GM12878 (cell line): ENCODE measurements around the gene FOXD2. TPM values are rescaled to one million over a fixed set of nuclear protein-coding genes. Genes with fewer than 3 reads are reported as not detected.

Source experiments
- ATAC-seq: fragments of 200-7000 bp; cut with Tn5 transposase; 3 replicates; pipeline ENCODE4 v1.9.1; 2020; ENCODE audit warnings: mild to moderate bottlenecking, moderate library complexity
- BruUV-seq: library from RNA; stranded (reverse); fragments of 400-500 nt; replicated peaks from 2 replicates; lab custom pipeline; 2021; lab: Mats Ljungman, UMichigan
- CTCF ChIA-PET: fragments of 300-600 bp; sonication (Branson Sonifier 250); formaldehyde crosslinking; extraction: SDS; loops from one replicate; lab custom pipeline; 2021; ENCODE audit warnings: inconsistent platforms; lab: Yijun Ruan, JAX
- POLR2A ChIA-PET: fragments of 350-600 bp; formaldehyde crosslinking; extraction: SDS; loops from one replicate; lab custom pipeline; 2021; ENCODE audit warnings: inconsistent platforms; lab: Charles Lee
- RAD21 ChIA-PET: fragments of 300-600 bp; sonication (Branson Sonifier 250); formaldehyde crosslinking; loops from one replicate; lab custom pipeline; 2023; ENCODE audit warnings: antibody characterized with exemption; ENCODE audit not compliant: unreplicated experiment; lab: Charles Lee
- SMC1A ChIA-PET: fragments of 300-600 bp; sonication (Branson Sonifier 250); formaldehyde crosslinking; loops from one replicate; lab custom pipeline; 2023; ENCODE audit not compliant: unreplicated experiment, uncharacterized antibody; lab: Charles Lee
- DNase-seq: peaks from one replicate; pipeline ENCODE4 v3.0.0-alpha.2; 2011; ENCODE audit warnings: low read depth, low spot score
- FAIRE-seq: peaks from 3 replicates; lab custom pipeline; 2011; peaks lifted over from hg19 to GRCh38; lab: Jason Lieb, UNC
- H2AFZ ChIP-seq: 2 replicates; pipeline ENCODE4 v1.6.0; 2011; ENCODE audit warnings: low read depth, low read length, control low read depth; ENCODE audit not compliant: control insufficient read depth
- H3K27ac ChIP-seq: 2 replicates; pipeline ENCODE4 v1.5.1; 2011; ENCODE audit warnings: control low read depth; ENCODE audit not compliant: control insufficient read depth, insufficient read depth
- H3K27me3 ChIP-seq, 2 experiments: replicated peaks in 1 of 2; 2 replicates each; pipeline versions ENCODE4 v1.6.0 to v1.6.1; 2011; ENCODE audit warnings: low read length in 1 of 2; ENCODE audit not compliant: control insufficient read depth in 2 of 2, insufficient read depth in 2 of 2
- H3K36me3 ChIP-seq, 2 experiments: 2 replicates each; pipeline ENCODE4 v1.5.1; 2011; ENCODE audit warnings: low read length in 1 of 2; ENCODE audit not compliant: control insufficient read depth in 2 of 2, insufficient read depth in 2 of 2
- H3K4me1 ChIP-seq: 2 replicates; pipeline ENCODE4 v1.6.1; 2011; ENCODE audit warnings: mild to moderate bottlenecking, low read length, moderate library complexity, mixed read lengths; ENCODE audit not compliant: control insufficient read depth, insufficient read depth
- H3K4me2 ChIP-seq: 2 replicates; pipeline ENCODE4 v1.6.0; 2011; ENCODE audit warnings: control low read depth; ENCODE audit not compliant: control insufficient read depth, insufficient read depth
- H3K4me3 ChIP-seq: fragments of 200-600 bp; sonication (generic); 2 replicates; pipeline ENCODE4 v1.5.1; 2016
- H3K79me2 ChIP-seq: 2 replicates; pipeline ENCODE4 v1.6.0; 2011; ENCODE audit warnings: low read length; ENCODE audit not compliant: control insufficient read depth, insufficient read depth
- H3K9ac ChIP-seq: 2 replicates; pipeline ENCODE4 v1.8.0; 2011; ENCODE audit warnings: low read length, control low read depth, mixed read lengths; ENCODE audit not compliant: control insufficient read depth, insufficient read depth
- H3K9me3 ChIP-seq: replicated peaks from 3 replicates; pipeline ENCODE4 v1.5.1; 2011; ENCODE audit warnings: mild to moderate bottlenecking, low read length; ENCODE audit not compliant: control insufficient read depth, insufficient read depth
- H4K20me1 ChIP-seq: 2 replicates; pipeline ENCODE4 v1.6.0; 2011; ENCODE audit not compliant: control insufficient read depth, insufficient read depth
- CBX3 ChIP-seq: fragments of 200-600 bp; sonication (generic); IDR thresholded peaks from 2 replicates; pipeline ENCODE4 v1.6.1; 2016; ENCODE audit warnings: low read depth, borderline replicate concordance
- IRF4 ChIP-seq: IDR thresholded peaks from 2 replicates; pipeline ENCODE4 v1.6.1; 2011; ENCODE audit warnings: low read depth, low read length
- MEF2B ChIP-seq: fragments of 450-650 bp; IDR thresholded peaks from 2 replicates; pipeline ENCODE4 v1.6.1; 2018; ENCODE audit warnings: mild to moderate bottlenecking, moderate library complexity; ENCODE audit not compliant: partially characterized antibody, poor library complexity, severe bottlenecking
- MYC ChIP-seq: IDR thresholded peaks from 2 replicates; pipeline ENCODE4 v1.6.1; 2011; ENCODE audit warnings: mild to moderate bottlenecking, low read length, moderate library complexity, inconsistent platforms; ENCODE audit not compliant: insufficient read depth, insufficient replicate concordance, insufficient read length, severe bottlenecking
- NR2F1 ChIP-seq: fragments of 450-650 bp; conservative IDR thresholded peaks from 2 replicates; pipeline ENCODE4 v1.6.1; 2017; ENCODE audit warnings: mild to moderate bottlenecking
- RB1 ChIP-seq: fragments of 450-650 bp; formaldehyde crosslinking; IDR thresholded peaks from 2 replicates; pipeline ENCODE4 v1.6.1; 2017; ENCODE audit warnings: mild to moderate bottlenecking, borderline replicate concordance
- TCF7 ChIP-seq: IDR thresholded peaks from 2 replicates; pipeline ENCODE4 v1.6.1; 2014; ENCODE audit warnings: antibody characterized with exemption, borderline replicate concordance
- ZNF24 ChIP-seq: fragments of 450-650 bp; IDR thresholded peaks from 2 replicates; pipeline ENCODE4 v1.6.1; 2017; ENCODE audit warnings: antibody characterized with exemption, mild to moderate bottlenecking
- WGBS: methylation state at CpG from one replicate; pipeline ENCODE4 v1.1.6; 2016; ENCODE audit warnings: low lambda C conversion rate; ENCODE audit not compliant: insufficient replicate concordance, insufficient coverage; ENCODE audit errors: missing lambda C conversion rate; 5-methylcytosine and 5-hydroxymethylcytosine counted together
- in situ Hi-C: fragments of 300-500 bp; cut with MboI; formaldehyde crosslinking; loops from 9 replicates; pipeline ENCODE4 v1.14.3; 2018; ENCODE audit warnings: mixed read lengths
- intact Hi-C: fragments of 100-400 bp; cut with micrococcal nuclease; formaldehyde crosslinking; loops from one replicate; pipeline ENCODE4 v1.14.2; 2022; ENCODE audit not compliant: unreplicated experiment
- polyA plus RNA-seq, 11 experiments: library from polyadenylated mRNA; depleted of rRNA in 4 of 11; unstranded in 6 of 11; stranded (reverse) in 5 of 11; fragments of >200 nt; fragmentation: Nextera tagmentation in 4 of 11; fragmentation: Illumina TruSeq in 1 of 11; extraction: Ambion mirVana in 4 of 11; extraction: Trizol in 1 of 11; gene quantifications; 1 replicate in 1 of 11; 2 replicates in 10 of 11; pipeline versions ENCODE4 v1.2.1 to v1.2.3, GENCODE V29; 2011 to 2016; ENCODE audit warnings: inconsistent platforms in 2 of 11, missing spikeins in 2 of 11, low read depth in 1 of 11
- total RNA-seq, 4 experiments: library from RNA; depleted of rRNA in 3 of 4; stranded (reverse); fragments of >200 nt in 3 of 4; fragmentation: Illumina TruSeq in 1 of 4; extraction: Trizol in 1 of 4; gene quantifications; 2 replicates each; pipeline versions ENCODE4 v1.2.1 to v1.2.3, GENCODE V29; 2013 to 2021
- TF ChIP-seq, protein P1 (sequence below): IDR thresholded peaks from 2 replicates; pipeline ENCODE4 v1.6.1; 2012; ENCODE audit warnings: low read depth, low read length, improper control_type of control experiment
- TF ChIP-seq, protein P2 (sequence below): fragments of 450-650 bp; IDR thresholded peaks from 2 replicates; pipeline ENCODE4 v1.6.1; 2016; ENCODE audit warnings: mild to moderate bottlenecking, moderate library complexity, borderline replicate concordance
- TF ChIP-seq, protein P3 (sequence below): IDR thresholded peaks from 2 replicates; pipeline ENCODE4 v1.6.1; 2012; ENCODE audit warnings: low read length, inconsistent platforms
- TF ChIP-seq, protein P4 (sequence below): IDR thresholded peaks from 2 replicates; pipeline ENCODE4 v1.6.1; 2011; ENCODE audit warnings: borderline replicate concordance, low read depth, mild to moderate bottlenecking, moderate library complexity, mixed read lengths, low read length; ENCODE audit not compliant: insufficient read depth; ENCODE audit errors: extremely low read length
- TF ChIP-seq, protein P5 (sequence below): fragments of 450-650 bp; conservative IDR thresholded peaks from 2 replicates; pipeline ENCODE4 v1.6.1; 2017; ENCODE audit warnings: mild to moderate bottlenecking, moderate library complexity

Gene FOXD2
- total and polyA plus RNA-seq, 10 of the 15 experiments (the other 5 are each of a cell fraction or from before 2014, with no cell fraction given) = under 0.01 to 0.27 (median 0.04) TPM; not detected in 1

DNA sequence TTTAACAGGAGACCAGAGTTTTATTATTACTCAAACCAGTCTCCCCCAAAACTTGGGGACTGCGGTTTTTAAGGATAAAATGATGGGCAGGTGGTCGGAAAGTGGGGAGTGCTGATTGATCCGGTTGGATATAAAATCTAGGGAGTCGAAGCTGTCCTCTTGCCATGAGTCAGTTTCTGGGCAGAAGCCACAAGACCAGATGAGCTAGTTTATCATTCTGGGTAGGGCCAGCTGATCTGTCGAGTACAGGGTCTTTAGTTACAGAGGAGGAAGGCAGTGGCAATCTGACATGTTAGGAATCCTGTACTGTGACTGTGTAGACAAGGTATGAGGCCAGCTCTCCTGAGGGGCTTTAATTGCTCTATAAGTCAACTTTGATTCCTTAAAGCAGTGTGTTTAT, 44.7 kb upstream of the FOXD2 start:
- Histone ChIP-seq H2AFZ (no peak overlapping the region), H3K36me3 (no peaks in the 10 kb centered on the region), H3K27ac (no peak overlapping the region), H3K79me2 (no peaks in the 10 kb centered on the region), H3K9me3 (no peaks in the 10 kb centered on the region), H3K9ac (no peak overlapping the region), H3K4me1 (no peaks in the 10 kb centered on the region), H4K20me1 (no peaks in the 10 kb centered on the region), H3K27me3 (no peaks in the 10 kb centered on the region), H3K4me2 (no peak overlapping the region), H3K4me3 (no peak overlapping the region)
- CTCF ChIA-PET = interaction anchor here (1.0 to 2.3 kb wide), 3 partner anchors 30 to 960 kb away, joined by 3 to 7 read pairs (median 4); no protein-coding TSS in a partner anchor
- WGBS = 37% methylated on average over 5 of the region's 5 CpGs
- SMC1A ChIA-PET = interaction anchor here (0.7 kb wide), 1 partner anchor 1086 kb away, joined by 3 read pairs; no protein-coding TSS in a partner anchor
- in situ Hi-C loops = no loop called here
- no peak for ATAC-seq
- POLR2A ChIA-PET = no interaction called here
- no peak for DNase-seq
- TF ChIP-seq TCF7 (no peak), MEF2B (no peak), CBX3 (no peak), IRF4 (no peak), NR2F1 (no peak), MYC (no peak), RB1 (no peak), ZNF24 (no peak)
- TF ChIP-seq, protein P1, sequence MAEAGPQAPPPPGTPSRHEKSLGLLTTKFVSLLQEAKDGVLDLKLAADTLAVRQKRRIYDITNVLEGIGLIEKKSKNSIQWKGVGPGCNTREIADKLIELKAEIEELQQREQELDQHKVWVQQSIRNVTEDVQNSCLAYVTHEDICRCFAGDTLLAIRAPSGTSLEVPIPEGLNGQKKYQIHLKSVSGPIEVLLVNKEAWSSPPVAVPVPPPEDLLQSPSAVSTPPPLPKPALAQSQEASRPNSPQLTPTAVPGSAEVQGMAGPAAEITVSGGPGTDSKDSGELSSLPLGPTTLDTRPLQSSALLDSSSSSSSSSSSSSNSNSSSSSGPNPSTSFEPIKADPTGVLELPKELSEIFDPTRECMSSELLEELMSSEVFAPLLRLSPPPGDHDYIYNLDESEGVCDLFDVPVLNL = no peak
- TF ChIP-seq, protein P2, sequence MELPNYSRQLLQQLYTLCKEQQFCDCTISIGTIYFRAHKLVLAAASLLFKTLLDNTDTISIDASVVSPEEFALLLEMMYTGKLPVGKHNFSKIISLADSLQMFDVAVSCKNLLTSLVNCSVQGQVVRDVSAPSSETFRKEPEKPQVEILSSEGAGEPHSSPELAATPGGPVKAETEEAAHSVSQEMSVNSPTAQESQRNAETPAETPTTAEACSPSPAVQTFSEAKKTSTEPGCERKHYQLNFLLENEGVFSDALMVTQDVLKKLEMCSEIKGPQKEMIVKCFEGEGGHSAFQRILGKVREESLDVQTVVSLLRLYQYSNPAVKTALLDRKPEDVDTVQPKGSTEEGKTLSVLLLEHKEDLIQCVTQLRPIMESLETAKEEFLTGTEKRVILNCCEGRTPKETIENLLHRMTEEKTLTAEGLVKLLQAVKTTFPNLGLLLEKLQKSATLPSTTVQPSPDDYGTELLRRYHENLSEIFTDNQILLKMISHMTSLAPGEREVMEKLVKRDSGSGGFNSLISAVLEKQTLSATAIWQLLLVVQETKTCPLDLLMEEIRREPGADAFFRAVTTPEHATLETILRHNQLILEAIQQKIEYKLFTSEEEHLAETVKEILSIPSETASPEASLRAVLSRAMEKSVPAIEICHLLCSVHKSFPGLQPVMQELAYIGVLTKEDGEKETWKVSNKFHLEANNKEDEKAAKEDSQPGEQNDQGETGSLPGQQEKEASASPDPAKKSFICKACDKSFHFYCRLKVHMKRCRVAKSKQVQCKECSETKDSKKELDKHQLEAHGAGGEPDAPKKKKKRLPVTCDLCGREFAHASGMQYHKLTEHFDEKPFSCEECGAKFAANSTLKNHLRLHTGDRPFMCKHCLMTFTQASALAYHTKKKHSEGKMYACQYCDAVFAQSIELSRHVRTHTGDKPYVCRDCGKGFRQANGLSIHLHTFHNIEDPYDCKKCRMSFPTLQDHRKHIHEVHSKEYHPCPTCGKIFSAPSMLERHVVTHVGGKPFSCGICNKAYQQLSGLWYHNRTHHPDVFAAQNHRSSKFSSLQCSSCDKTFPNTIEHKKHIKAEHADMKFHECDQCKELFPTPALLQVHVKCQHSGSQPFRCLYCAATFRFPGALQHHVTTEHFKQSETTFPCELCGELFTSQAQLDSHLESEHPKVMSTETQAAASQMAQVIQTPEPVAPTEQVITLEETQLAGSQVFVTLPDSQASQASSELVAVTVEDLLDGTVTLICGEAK = no peak
- TF ChIP-seq, protein P3, sequence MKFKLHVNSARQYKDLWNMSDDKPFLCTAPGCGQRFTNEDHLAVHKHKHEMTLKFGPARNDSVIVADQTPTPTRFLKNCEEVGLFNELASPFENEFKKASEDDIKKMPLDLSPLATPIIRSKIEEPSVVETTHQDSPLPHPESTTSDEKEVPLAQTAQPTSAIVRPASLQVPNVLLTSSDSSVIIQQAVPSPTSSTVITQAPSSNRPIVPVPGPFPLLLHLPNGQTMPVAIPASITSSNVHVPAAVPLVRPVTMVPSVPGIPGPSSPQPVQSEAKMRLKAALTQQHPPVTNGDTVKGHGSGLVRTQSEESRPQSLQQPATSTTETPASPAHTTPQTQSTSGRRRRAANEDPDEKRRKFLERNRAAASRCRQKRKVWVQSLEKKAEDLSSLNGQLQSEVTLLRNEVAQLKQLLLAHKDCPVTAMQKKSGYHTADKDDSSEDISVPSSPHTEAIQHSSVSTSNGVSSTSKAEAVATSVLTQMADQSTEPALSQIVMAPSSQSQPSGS = no peak
- TF ChIP-seq, protein P4, sequence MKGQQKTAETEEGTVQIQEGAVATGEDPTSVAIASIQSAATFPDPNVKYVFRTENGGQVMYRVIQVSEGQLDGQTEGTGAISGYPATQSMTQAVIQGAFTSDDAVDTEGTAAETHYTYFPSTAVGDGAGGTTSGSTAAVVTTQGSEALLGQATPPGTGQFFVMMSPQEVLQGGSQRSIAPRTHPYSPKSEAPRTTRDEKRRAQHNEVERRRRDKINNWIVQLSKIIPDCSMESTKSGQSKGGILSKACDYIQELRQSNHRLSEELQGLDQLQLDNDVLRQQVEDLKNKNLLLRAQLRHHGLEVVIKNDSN = no peak
- TF ChIP-seq, protein P5, sequence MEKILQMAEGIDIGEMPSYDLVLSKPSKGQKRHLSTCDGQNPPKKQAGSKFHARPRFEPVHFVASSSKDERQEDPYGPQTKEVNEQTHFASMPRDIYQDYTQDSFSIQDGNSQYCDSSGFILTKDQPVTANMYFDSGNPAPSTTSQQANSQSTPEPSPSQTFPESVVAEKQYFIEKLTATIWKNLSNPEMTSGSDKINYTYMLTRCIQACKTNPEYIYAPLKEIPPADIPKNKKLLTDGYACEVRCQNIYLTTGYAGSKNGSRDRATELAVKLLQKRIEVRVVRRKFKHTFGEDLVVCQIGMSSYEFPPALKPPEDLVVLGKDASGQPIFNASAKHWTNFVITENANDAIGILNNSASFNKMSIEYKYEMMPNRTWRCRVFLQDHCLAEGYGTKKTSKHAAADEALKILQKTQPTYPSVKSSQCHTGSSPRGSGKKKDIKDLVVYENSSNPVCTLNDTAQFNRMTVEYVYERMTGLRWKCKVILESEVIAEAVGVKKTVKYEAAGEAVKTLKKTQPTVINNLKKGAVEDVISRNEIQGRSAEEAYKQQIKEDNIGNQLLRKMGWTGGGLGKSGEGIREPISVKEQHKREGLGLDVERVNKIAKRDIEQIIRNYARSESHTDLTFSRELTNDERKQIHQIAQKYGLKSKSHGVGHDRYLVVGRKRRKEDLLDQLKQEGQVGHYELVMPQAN = no peak
- intact Hi-C loops = no loop called here
- RAD21 ChIA-PET = no interaction called here
- no TSS peak for BruUV-seq
- FAIRE-seq = no peak
